IMR-90 (cell line): ENCODE data around the gene CEP68. TPM values are rescaled to one million over a fixed set of nuclear protein-coding genes. Genes with fewer than 3 reads are reported as not detected.

Experiments
- ATAC-seq: fragments of 200-7000 bp; cut with Tn5 transposase; 2 replicates; pipeline ENCODE4 v1.9.1; 2020; ENCODE audit warnings: low read depth, mild to moderate bottlenecking, moderate library complexity
- BruUV-seq: library from RNA; stranded (reverse); fragments of 400-500 nt; replicated peaks from 2 replicates; lab custom pipeline; 2021; lab: Mats Ljungman, UMichigan
- CTCF ChIA-PET: fragments of 300-600 bp; formaldehyde crosslinking; extraction: SDS; loops from one replicate; lab custom pipeline; 2021; ENCODE audit warnings: antibody characterized with exemption; lab: Yijun Ruan, JAX
- POLR2A ChIA-PET: fragments of 300-600 bp; sonication (Branson Sonifier 250); formaldehyde crosslinking; loops from one replicate; lab custom pipeline; 2022; ENCODE audit warnings: antibody characterized with exemption; ENCODE audit not compliant: unreplicated experiment; lab: Charles Lee
- DNase-seq: peaks from one replicate; pipeline ENCODE4 v3.0.0; 2013
- H2AFZ ChIP-seq: replicated peaks from 2 replicates; pipeline ENCODE3; 2013; ENCODE audit warnings: low read length, mild to moderate bottlenecking; ENCODE audit not compliant: poor library complexity
- H2AK5ac ChIP-seq: 2 replicates; pipeline ENCODE4 v1.6.1; 2013; ENCODE audit warnings: low read depth, low read length, inconsistent platforms
- H2AK9ac ChIP-seq: replicated peaks from 2 replicates; pipeline ENCODE3; 2013; ENCODE audit warnings: mild to moderate bottlenecking, low read depth, low read length, moderate library complexity; ENCODE audit not compliant: poor library complexity
- H2BK120ac ChIP-seq: 2 replicates; pipeline ENCODE4 v1.6.1; 2013; ENCODE audit warnings: low read depth, low read length, inconsistent platforms
- H2BK15ac ChIP-seq: 3 replicates; pipeline ENCODE4 v1.6.1; 2013; ENCODE audit warnings: low read depth, low read length, inconsistent platforms
- H2BK20ac ChIP-seq: 2 replicates; pipeline ENCODE4 v1.6.1; 2013; ENCODE audit warnings: low read depth, mild to moderate bottlenecking, inconsistent platforms, low read length, moderate library complexity
- H2BK5ac ChIP-seq: 2 replicates; pipeline ENCODE4 v1.6.1; 2013; ENCODE audit warnings: mild to moderate bottlenecking, low read depth, low read length, inconsistent platforms; ENCODE audit not compliant: poor library complexity, severe bottlenecking
- H3K14ac ChIP-seq: replicated peaks from 2 replicates; pipeline ENCODE4 v1.6.1; 2013; ENCODE audit warnings: low read depth, low read length, inconsistent platforms
- H3K18ac ChIP-seq: 2 replicates; pipeline ENCODE4 v1.6.1; 2013; ENCODE audit warnings: low read depth, low read length, control low read depth
- H3K23ac ChIP-seq: 2 replicates; pipeline ENCODE4 v1.6.1; 2013; ENCODE audit warnings: low read depth, low read length, inconsistent platforms
- H3K27ac ChIP-seq: 2 replicates; pipeline ENCODE4 v1.5.1; 2013; ENCODE audit warnings: mild to moderate bottlenecking, control low read depth, low read length; ENCODE audit not compliant: insufficient read depth
- H3K27me3 ChIP-seq: 2 replicates; pipeline ENCODE4 v1.6.1; 2013; ENCODE audit warnings: low read length; ENCODE audit not compliant: control insufficient read depth, insufficient read depth
- H3K36me3 ChIP-seq: 2 replicates; pipeline ENCODE4 v1.6.1; 2013; ENCODE audit warnings: low read length, mixed read lengths; ENCODE audit not compliant: control insufficient read depth, insufficient read depth
- H3K4ac ChIP-seq: 2 replicates; pipeline ENCODE4 v1.6.1; 2013; ENCODE audit warnings: low read depth, low read length, inconsistent platforms
- H3K4me1 ChIP-seq: 2 replicates; pipeline ENCODE4 v1.6.1; 2013; ENCODE audit warnings: low read length, mixed read lengths; ENCODE audit not compliant: control insufficient read depth, insufficient read depth
- H3K4me2 ChIP-seq: 2 replicates; pipeline ENCODE4 v1.6.1; 2013; ENCODE audit warnings: low read depth, mild to moderate bottlenecking, control low read depth, low read length, moderate library complexity
- H3K4me3 ChIP-seq: 2 replicates; pipeline ENCODE4 v1.5.1; 2013; ENCODE audit warnings: low read depth, mild to moderate bottlenecking, control low read depth, low read length, moderate library complexity; ENCODE audit not compliant: insufficient read depth
- H3K56ac ChIP-seq: 2 replicates; pipeline ENCODE4 v1.6.1; 2013; ENCODE audit warnings: low read length, inconsistent platforms; ENCODE audit not compliant: insufficient read depth; ENCODE audit errors: extremely low read depth
- H3K79me1 ChIP-seq, 2 experiments: 2 replicates each; pipeline ENCODE4 v1.6.1; 2013; ENCODE audit warnings: low read length in 2 of 2, inconsistent platforms in 1 of 2, low read depth in 1 of 2
- H3K9ac ChIP-seq: 2 replicates; pipeline ENCODE4 v1.6.1; 2013; ENCODE audit warnings: low read depth, low read length, control low read depth
- H3K9me1 ChIP-seq: 2 replicates; pipeline ENCODE4 v1.6.1; 2013; ENCODE audit warnings: low read length, inconsistent platforms; ENCODE audit not compliant: insufficient read depth
- H3K9me3 ChIP-seq: 2 replicates; pipeline ENCODE4 v1.6.1; 2013; ENCODE audit warnings: low read length; ENCODE audit not compliant: control insufficient read depth, insufficient read depth
- H4K20me1 ChIP-seq: 2 replicates; pipeline ENCODE4 v1.6.1; 2013; ENCODE audit warnings: low read length, inconsistent platforms; ENCODE audit not compliant: insufficient read depth
- H4K5ac ChIP-seq: 2 replicates; pipeline ENCODE4 v1.6.1; 2013; ENCODE audit warnings: mild to moderate bottlenecking, low read depth, low read length, control low read depth
- H4K8ac ChIP-seq, 2 experiments: 2 replicates each; pipeline ENCODE4 v1.6.1; 2013; ENCODE audit warnings: low read depth in 2 of 2, low read length in 2 of 2, control low read depth in 1 of 2, inconsistent platforms in 1 of 2
- H4K91ac ChIP-seq: 2 replicates; pipeline ENCODE4 v1.6.1; 2013; ENCODE audit warnings: low read depth, low read length, inconsistent platforms; ENCODE audit not compliant: insufficient read depth
- CHD1 ChIP-seq: IDR thresholded peaks from 2 replicates; pipeline ENCODE4 v1.6.1; 2012; ENCODE audit warnings: low read depth, low read length, improper control_type of control experiment
- FOS ChIP-seq: fragments of 150-350 bp; IDR thresholded peaks from 2 replicates; pipeline ENCODE4 v1.6.1; 2016; ENCODE audit warnings: low read depth, low read length
- MXI1 ChIP-seq: IDR thresholded peaks from 2 replicates; pipeline ENCODE4 v1.6.1; 2012; ENCODE audit warnings: low read depth, mild to moderate bottlenecking, low read length, moderate library complexity, borderline replicate concordance
- NFE2L2 ChIP-seq: fragments of 150-350 bp; IDR thresholded peaks from 2 replicates; pipeline ENCODE4 v1.6.1; 2016; ENCODE audit warnings: low read depth, mild to moderate bottlenecking, low read length
- RAD21 ChIP-seq: IDR thresholded peaks from 2 replicates; pipeline ENCODE4 v1.6.1; 2012; ENCODE audit warnings: low read length, improper control_type of control experiment
- RCOR1 ChIP-seq: IDR thresholded peaks from 2 replicates; pipeline ENCODE4 v1.6.1; 2012; ENCODE audit warnings: mild to moderate bottlenecking, low read length, improper control_type of control experiment; ENCODE audit not compliant: insufficient replicate concordance
- RFX5 ChIP-seq: IDR thresholded peaks from 2 replicates; pipeline ENCODE4 v1.8.0; 2012; ENCODE audit warnings: low read depth, mild to moderate bottlenecking, low read length, moderate library complexity
- WGBS, 2 experiments: methylation state at CpG; one replicate each; pipeline versions ENCODE4 v1.1.5 to v1.1.7; 2013; ENCODE audit warnings: missing lambda C conversion rate in 2 of 2; ENCODE audit not compliant: insufficient read length in 1 of 2; ENCODE audit errors: extremely low coverage in 2 of 2; 5-methylcytosine and 5-hydroxymethylcytosine counted together
- dilution Hi-C: fragments of 300-500 bp; cut with HindIII; formaldehyde crosslinking; loops from one replicate; pipeline ENCODE4 v1.14.3; 2018; ENCODE audit warnings: low sequenced_read_pairs; ENCODE audit not compliant: unreplicated experiment
- in situ Hi-C: fragments of 300-500 bp; cut with MboI; formaldehyde crosslinking; loops from 3 replicates; pipeline ENCODE4 v1.14.3; 2019; ENCODE audit warnings: low sequenced_read_pairs, inconsistent platforms, mixed read lengths
- intact Hi-C: fragments of 100-400 bp; cut with micrococcal nuclease; formaldehyde crosslinking; loops from 2 replicates; pipeline ENCODE4 v1.10.0; 2022
- polyA plus RNA-seq, 3 experiments: library from polyadenylated mRNA; depleted of rRNA; stranded (reverse); fragments of >200 nt; gene quantifications; 2 replicates each; pipeline ENCODE4 v1.2.3, GENCODE V29; 2012; ENCODE audit warnings: low replicate concordance in 1 of 3
- total RNA-seq: library from RNA; depleted of rRNA; stranded (reverse); fragments of >200 nt; gene quantifications from 2 replicates; pipeline ENCODE4 v1.2.3, GENCODE V29; 2012
- TF ChIP-seq, protein P1 (sequence below): fragments of 150-350 bp; IDR thresholded peaks from 2 replicates; pipeline ENCODE4 v1.6.1; 2016; ENCODE audit warnings: low read depth, mild to moderate bottlenecking, low read length, moderate library complexity, borderline replicate concordance
- TF ChIP-seq, protein P2 (sequence below): fragments of 150-350 bp; IDR thresholded peaks from 2 replicates; pipeline ENCODE4 v1.6.1; 2017; ENCODE audit warnings: mild to moderate bottlenecking, antibody characterized with exemption, low read length, low read depth
- TF ChIP-seq, protein P3 (sequence below): conservative IDR thresholded peaks from 2 replicates; pipeline ENCODE4 v1.5.1; 2012; ENCODE audit warnings: mild to moderate bottlenecking, low read depth, low read length, improper control_type of control experiment

Gene CEP68
- total and polyA plus RNA-seq, 2 of the 4 experiments (the other 2 are of a cell fraction), result 5.5 to 5.6 TPM

DNA sequence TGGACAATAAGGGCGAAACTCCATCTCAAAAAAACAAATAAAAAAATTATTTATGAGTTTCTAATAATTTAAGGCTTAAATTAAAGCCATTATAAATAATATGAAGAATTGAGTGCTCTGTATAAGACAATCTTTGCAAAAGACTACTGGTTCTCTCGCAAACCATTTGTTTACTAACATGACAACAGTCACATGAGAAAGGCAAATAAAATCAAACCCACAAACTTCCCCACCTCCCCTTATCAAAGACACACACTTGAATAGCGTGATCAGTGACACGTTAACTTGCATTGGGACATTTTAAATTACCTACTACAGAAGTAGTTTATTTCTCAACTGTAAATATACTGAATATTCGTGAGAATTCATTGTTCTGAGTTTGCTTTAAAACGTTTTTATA lies 52.6 kb downstream of the CEP68 start:
- TF ChIP-seq, protein P1, sequence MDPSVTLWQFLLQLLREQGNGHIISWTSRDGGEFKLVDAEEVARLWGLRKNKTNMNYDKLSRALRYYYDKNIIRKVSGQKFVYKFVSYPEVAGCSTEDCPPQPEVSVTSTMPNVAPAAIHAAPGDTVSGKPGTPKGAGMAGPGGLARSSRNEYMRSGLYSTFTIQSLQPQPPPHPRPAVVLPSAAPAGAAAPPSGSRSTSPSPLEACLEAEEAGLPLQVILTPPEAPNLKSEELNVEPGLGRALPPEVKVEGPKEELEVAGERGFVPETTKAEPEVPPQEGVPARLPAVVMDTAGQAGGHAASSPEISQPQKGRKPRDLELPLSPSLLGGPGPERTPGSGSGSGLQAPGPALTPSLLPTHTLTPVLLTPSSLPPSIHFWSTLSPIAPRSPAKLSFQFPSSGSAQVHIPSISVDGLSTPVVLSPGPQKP, result no peak
- no peak for TF ChIP-seq RFX5
- TF ChIP-seq FOS, result no peak
- no peak for TF ChIP-seq CHD1
- no peak for TF ChIP-seq MXI1
- TF ChIP-seq, protein P2, sequence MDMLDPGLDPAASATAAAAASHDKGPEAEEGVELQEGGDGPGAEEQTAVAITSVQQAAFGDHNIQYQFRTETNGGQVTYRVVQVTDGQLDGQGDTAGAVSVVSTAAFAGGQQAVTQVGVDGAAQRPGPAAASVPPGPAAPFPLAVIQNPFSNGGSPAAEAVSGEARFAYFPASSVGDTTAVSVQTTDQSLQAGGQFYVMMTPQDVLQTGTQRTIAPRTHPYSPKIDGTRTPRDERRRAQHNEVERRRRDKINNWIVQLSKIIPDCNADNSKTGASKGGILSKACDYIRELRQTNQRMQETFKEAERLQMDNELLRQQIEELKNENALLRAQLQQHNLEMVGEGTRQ, result no peak
- TF ChIP-seq RAD21, result no peak
- TF ChIP-seq RCOR1, result no peak
- TF ChIP-seq, protein P3, sequence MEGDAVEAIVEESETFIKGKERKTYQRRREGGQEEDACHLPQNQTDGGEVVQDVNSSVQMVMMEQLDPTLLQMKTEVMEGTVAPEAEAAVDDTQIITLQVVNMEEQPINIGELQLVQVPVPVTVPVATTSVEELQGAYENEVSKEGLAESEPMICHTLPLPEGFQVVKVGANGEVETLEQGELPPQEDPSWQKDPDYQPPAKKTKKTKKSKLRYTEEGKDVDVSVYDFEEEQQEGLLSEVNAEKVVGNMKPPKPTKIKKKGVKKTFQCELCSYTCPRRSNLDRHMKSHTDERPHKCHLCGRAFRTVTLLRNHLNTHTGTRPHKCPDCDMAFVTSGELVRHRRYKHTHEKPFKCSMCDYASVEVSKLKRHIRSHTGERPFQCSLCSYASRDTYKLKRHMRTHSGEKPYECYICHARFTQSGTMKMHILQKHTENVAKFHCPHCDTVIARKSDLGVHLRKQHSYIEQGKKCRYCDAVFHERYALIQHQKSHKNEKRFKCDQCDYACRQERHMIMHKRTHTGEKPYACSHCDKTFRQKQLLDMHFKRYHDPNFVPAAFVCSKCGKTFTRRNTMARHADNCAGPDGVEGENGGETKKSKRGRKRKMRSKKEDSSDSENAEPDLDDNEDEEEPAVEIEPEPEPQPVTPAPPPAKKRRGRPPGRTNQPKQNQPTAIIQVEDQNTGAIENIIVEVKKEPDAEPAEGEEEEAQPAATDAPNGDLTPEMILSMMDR, result no peak
- TF ChIP-seq NFE2L2, result no peak
- Histone ChIP-seq H4K91ac (no peak overlapping the region), H3K4me1 (peaks cover 2% of the 10 kb centered on the region), H2BK15ac (no peak overlapping the region), H3K14ac (no peak overlapping the region), H3K4ac (no peak overlapping the region), H4K8ac (no peak overlapping the region), H3K27ac (no peak overlapping the region), H2BK20ac (no peak overlapping the region), H2BK5ac (no peak overlapping the region), H4K5ac (no peak overlapping the region), H3K36me3 (peaks cover 10% of the 10 kb centered on the region), H3K79me1 (peaks cover 7 to 52% of the 10 kb centered on the region in 2 experiments; a peak in 3 of 4 replicates), H3K9me3 (no peaks in the 10 kb centered on the region), H2AFZ (no peak overlapping the region), H3K4me3 (no peak overlapping the region), H3K56ac (no peak overlapping the region), H3K27me3 (no peaks in the 10 kb centered on the region), H3K23ac (no peak overlapping the region), H2BK120ac (no peak overlapping the region), H2AK9ac (no peak overlapping the region), H3K9me1 (peaks cover 11% of the 10 kb centered on the region; the same call in 1 of the 2 replicates), H3K18ac (no peak overlapping the region), H2AK5ac (no peak overlapping the region), H3K9ac (no peak overlapping the region), H3K4me2 (no peak overlapping the region), H4K20me1 (peaks cover 98% of the 10 kb centered on the region)
- ATAC-seq (no peak), DNase-seq (no peak)
- ChIA-PET CTCF (no interaction called here), POLR2A (no interaction called here)
- in situ Hi-C loops (no loop called here), dilution Hi-C loops (no loop called here), intact Hi-C loops (no loop called here)
- WGBS, 2 experiments, result no CpG with 5 or more reads among the region's 6 CpGs
- no TSS peak for BruUV-seq
